Activated naive CD8-positive, alpha-beta T cell treated with anti-CD3 and anti-CD28 coated beads, Interleukin-2, amount 50 U/mL, for 24 hours (primary cell): ENCODE data around the gene MCRIP2.
"Not testable (repeated sequence)": the region's sequence is repeated elsewhere in the genome, so short reads cannot be mapped to it uniquely, and the experiment has no call there.

Source experiments
- ATAC-seq: fragments of 150-1000 bp; cut with Tn5 transposase; one replicate; pipeline ENCODE4 v1.10.0; 2021
- DNase-seq: peaks from one replicate; pipeline ENCODE4 v3.0.0; 2021
- H3K27ac Mint-ChIP-seq: one replicate; pipeline ENCODE4 v1.8.0; 2021; ENCODE audit warnings: mild to moderate bottlenecking, mixed read lengths
- H3K27me3 Mint-ChIP-seq: one replicate; pipeline ENCODE4 v1.8.0; 2021; ENCODE audit warnings: mixed read lengths
- H3K36me3 Mint-ChIP-seq: one replicate; pipeline ENCODE4 v1.8.0; 2021; ENCODE audit warnings: low read depth, mixed read lengths
- H3K4me1 Mint-ChIP-seq: one replicate; pipeline ENCODE4 v1.8.0; 2021; ENCODE audit warnings: mixed read lengths
- H3K4me3 Mint-ChIP-seq: one replicate; pipeline ENCODE4 v1.8.0; 2021; ENCODE audit warnings: mild to moderate bottlenecking, moderate library complexity, mixed read lengths
- H3K9me3 Mint-ChIP-seq: one replicate; pipeline ENCODE4 v1.8.0; 2021; ENCODE audit warnings: mixed read lengths

Gene MCRIP2

DNA sequence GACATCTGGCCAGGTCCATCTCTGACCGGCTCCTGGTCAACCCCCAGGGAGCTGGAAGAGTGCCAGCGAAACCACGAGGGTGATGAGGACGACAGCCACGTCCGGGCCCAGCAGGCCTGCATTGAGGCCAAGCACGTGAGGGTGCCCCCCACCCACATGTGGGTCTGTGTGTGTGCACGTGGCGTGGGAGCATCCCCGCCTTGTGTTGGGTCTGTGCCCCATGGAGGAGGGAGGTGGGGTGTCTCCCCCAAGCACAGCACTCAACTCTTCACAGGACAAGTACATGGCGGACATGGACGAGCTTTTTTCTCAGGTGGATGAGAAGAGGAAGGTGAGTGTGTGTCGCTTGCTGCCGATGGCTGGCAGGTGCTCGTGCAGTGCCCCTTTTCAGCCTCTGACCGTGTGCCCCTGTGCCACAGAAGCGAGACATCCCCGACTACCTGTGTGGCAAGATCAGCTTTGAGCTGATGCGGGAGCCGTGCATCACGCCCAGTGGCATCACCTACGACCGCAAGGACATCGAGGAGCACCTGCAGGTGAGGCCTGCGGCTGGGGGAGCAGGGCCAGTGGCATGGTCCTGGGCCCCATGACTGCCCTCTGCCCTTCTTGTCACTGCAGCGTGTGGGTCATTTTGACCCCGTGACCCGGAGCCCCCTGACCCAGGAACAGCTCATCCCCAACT is 40.3 kb downstream of the MCRIP2 start:
- ATAC-seq = no peak
- Mint-ChIP-seq H3K27me3 (peaks cover under 1% of the 10 kb centered on the region), H3K4me1 (peaks cover 34% of the 10 kb centered on the region), H3K9me3 (no peaks in the 10 kb centered on the region), H3K36me3 (peaks cover 18% of the 10 kb centered on the region), H3K4me3 (peak overlapping the region; percentile 82), H3K27ac (peak overlapping the region; percentile 54)
- DNase-seq = no peak

- ATAC-seq = no peak
- peaks cover 20% of the 10 kb centered on the region for H3K36me3 Mint-ChIP-seq
- peaks cover 34% of the 10 kb centered on the region for H3K4me1 Mint-ChIP-seq
Observed at GRCh38 chr16:682493-683395, 41.1 kb downstream of the MCRIP2 start.

DNA sequence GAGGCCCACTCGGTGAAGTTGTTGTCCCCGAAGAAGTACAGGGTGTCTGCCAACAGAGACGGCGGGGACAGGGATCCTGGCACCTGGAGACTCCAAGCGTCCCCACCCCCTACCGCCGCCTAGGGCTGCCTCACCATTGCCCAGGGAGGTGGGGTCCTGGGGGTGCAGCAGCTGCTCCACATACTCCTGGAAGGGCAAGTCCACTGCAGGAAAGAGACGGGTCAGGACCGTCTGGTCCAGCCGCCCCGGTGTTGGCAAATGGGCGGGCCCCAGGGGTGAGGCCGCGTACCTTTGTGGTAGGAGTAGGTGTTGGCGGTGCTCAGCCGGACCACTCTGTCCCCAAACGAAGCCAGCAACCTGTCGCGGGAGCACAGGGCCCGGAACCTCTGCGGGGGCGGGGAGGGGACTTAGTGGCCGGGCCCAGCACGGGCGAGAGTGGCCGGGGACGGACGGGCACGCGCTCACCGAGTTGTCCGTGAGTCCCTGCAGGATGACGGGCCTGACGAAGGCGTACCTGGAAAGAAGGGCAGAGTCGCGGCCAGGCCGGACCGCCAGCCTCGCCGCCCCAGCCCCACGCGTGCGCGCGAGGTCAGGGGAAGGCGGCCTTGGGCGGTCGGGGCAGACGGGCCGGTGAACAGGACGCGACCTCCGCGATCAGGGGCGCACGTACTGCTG is 41.9 kb downstream of the MCRIP2 start:
- H3K9me3 Mint-ChIP-seq = no peaks in the 10 kb centered on the region
- peaks cover 20% of the 10 kb centered on the region for H3K36me3 Mint-ChIP-seq
- DNase-seq = peak; percentile 31

More at GRCh38 chr16:682493-683395, 41.1 kb downstream of the MCRIP2 start:
- no peaks in the 10 kb centered on the region for H3K27me3 Mint-ChIP-seq
- H3K27ac Mint-ChIP-seq = peak overlapping the region; percentile 54
- no peaks in the 10 kb centered on the region for H3K9me3 Mint-ChIP-seq
- DNase-seq = no peak
- H3K4me3 Mint-ChIP-seq = peak overlapping the region; percentile 82

DNA sequence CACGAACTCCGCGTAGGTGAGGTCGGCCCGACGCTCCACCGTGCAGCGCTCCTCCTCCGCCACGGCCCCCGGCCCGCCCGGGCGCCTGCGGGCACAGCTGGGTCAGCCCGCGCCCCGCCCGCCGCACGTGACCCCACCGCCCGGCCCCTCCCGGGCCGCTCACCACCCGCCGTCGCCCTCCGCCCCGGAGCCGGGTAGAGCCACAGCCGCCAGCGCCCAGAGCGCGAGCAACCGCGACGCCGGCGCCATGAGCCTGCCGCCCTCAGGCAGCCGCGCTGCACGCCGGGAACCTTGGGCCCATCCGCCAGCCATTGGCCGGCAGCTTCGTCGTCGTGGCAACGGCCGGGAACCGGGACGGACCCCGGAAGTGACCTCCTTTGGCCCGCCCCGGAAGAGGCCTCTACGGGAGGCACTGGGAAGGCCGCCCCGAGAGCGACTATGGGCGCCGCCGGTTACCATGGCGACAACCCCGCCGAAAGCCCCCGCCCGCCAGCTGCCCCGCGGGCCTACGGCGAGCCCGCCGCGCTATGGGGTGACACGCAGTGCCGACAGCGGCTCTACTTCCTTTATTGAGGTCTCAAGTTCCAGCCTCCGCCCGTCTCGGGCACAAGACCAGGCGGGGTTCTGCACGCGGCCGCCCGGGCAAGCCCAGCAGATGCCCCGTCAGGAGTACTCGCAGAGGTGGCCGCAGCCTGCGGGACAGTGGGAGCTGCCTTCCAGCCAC is 42.6 kb downstream of the MCRIP2 start, which contains the start of gene JMJD8:
TSS of gene JMJD8 (minus strand) at position 264 of the 724 bp plus-strand sequence. CDS start at position 249, 15 bp downstream.
- Mint-ChIP-seq H3K4me1 (peaks cover 41% of the 10 kb centered on the region), H3K27me3 (no peaks in the 10 kb centered on the region), H3K27ac (peak within 1 kb of the TSS; percentile 54), H3K4me3 (peak within 1 kb of the TSS; percentile 82), H3K36me3 (peaks cover 20% of the 10 kb centered on the region), H3K9me3 (no peaks in the 10 kb centered on the region)
- DNase-seq (peak; percentile 99), ATAC-seq (peak; percentile 83)

More for the DNA sequence above, 41.9 kb downstream of the MCRIP2 start:
- Mint-ChIP-seq H3K4me3 (peak overlapping the region; percentile 82), H3K27me3 (no peaks in the 10 kb centered on the region), H3K27ac (peak overlapping the region; percentile 54), H3K4me1 (peaks cover 36% of the 10 kb centered on the region)
- no peak for ATAC-seq

DNA sequence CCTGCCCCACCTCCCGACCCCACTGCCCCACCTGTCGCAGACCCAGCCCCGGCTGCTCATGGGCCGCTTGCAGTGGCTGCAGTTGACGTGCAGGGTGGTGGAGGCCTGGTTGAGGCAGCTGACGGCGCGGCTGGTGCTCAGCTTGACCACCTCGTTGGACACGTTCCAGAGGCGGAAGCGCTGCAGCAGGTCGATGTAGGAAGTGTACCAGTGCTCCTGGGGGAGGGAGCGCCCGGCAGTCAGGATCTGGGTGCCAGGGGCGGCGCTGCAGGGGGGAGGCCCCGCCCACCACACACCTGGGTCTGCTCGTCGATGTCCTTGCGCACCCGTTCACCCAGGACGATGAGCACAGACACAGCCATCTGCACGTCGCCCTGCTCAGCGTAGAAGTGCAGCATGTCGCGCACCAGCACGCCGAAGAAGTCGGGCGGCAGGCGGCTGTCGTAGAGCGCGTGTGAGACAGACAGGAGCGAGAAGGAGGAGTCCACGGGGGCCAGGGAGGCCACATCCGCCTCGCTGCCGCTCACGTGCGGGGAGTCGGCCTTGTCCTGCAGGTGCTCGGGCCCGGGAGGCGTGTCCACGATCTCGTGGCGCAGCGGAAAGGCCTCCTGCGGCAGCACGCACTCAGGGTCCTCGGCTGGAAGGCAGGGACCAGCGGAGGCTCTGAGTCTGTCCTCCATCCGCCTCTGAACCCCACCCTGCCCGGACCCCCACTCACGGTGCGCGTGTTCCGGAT is 43.5 kb downstream of the MCRIP2 start:
- Mint-ChIP-seq H3K36me3 (peaks cover 20% of the 10 kb centered on the region), H3K4me1 (peaks cover 41% of the 10 kb centered on the region), H3K9me3 (no peaks in the 10 kb centered on the region), H3K27me3 (no peaks in the 10 kb centered on the region), H3K27ac (no peak overlapping the region), H3K4me3 (no peak overlapping the region)
- DNase-seq (no peak), ATAC-seq (no peak)

DNA sequence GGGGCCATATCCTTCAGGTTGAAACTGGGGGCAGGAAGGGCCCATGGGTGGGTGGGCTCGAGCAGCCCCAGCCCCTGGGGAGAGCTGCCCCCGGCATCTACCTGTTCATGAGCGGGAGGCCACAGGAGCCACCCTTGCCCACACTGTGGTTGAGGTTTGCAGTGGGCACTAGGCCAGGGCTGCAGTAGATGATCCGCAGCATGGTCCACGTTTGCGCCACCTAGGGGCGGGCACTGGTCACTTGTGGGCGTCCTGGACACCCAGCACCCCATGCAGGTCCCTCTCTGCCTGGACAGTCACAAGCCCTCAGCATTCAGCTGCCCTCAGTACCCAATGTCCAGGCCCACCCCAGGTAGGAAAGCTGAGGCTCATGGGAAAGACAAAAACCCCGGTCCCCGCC is 44.3 kb downstream of the MCRIP2 start:
- Mint-ChIP-seq H3K4me1 (peaks cover 42% of the 10 kb centered on the region), H3K27ac (peak overlapping the region; percentile 11), H3K4me3 (no peak overlapping the region), H3K27me3 (no peaks in the 10 kb centered on the region), H3K9me3 (no peaks in the 10 kb centered on the region), H3K36me3 (peaks cover 19% of the 10 kb centered on the region)
- ATAC-seq = no peak
- DNase-seq = peak; percentile 46

- H3K27ac Mint-ChIP-seq = no peak overlapping the region
- no peaks in the 10 kb centered on the region for H3K9me3 Mint-ChIP-seq
- no peaks in the 10 kb centered on the region for H3K27me3 Mint-ChIP-seq
- H3K4me1 Mint-ChIP-seq = peaks cover 35% of the 10 kb centered on the region
- no peak overlapping the region for H3K4me3 Mint-ChIP-seq
- peaks cover 14% of the 10 kb centered on the region for H3K36me3 Mint-ChIP-seq
- ATAC-seq (no peak), DNase-seq (no peak)
Observed at GRCh38 chr16:686459-687260, 45.0 kb downstream of the MCRIP2 start.

DNA sequence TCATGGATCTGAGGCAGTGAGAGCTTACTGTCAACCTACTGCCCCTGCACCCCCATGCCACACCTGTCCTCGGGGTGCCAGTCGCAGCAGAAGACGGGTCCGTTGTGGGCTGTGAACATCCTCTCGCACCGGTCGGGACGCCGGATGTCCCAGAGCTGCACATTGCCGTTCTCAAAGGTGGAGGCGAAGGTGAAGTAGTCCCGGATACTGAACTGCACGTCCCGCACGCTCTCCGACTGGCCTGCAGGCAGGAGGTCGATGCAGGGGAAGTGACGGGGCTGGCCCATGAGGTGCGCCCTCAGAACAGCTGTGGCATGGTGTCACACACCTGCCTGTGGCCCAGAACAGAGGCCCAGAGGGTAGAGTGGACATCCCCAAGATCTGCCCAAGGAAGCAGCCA is 45.9 kb downstream of the MCRIP2 start:
- ATAC-seq (no peak), DNase-seq (no peak)
- Mint-ChIP-seq H3K9me3 (no peaks in the 10 kb centered on the region), H3K27me3 (no peaks in the 10 kb centered on the region), H3K27ac (no peak overlapping the region), H3K4me3 (no peak overlapping the region), H3K4me1 (peaks cover 27% of the 10 kb centered on the region), H3K36me3 (peaks cover 7% of the 10 kb centered on the region)

DNA sequence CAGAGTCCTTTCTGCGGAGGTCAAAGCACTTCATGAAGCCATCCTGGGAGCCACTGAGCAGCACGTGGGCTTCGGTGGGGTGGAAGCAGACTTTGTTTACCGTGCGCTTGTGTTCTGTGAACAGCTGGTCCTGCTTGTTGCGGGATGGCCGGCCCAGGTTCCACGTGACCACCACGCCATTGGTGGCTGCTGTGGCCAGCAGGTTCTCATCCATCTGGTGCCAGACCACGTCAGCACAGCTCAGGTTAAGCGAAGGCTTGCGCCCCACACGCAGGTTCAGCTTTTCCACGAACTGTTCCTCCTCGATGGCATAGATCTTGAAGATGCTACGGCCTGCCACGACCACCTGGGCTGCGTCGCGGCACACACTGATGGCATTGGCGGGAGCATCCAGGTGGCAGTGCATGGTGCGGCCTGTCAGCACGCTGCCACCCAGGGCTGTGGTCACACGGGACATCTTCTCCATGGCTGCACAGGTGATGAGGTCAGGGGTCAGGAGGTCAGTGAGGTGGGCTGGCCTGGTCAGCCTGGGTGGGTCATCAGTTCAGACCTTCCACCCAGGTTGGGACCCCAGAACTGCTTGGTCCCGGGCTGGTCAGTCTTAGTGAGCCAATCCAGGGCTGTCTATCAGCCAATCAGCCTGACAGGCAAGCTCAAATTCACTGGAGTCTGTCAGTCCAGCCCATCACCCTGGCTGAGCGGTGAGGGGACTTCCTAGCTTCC is 47.7 kb downstream of the MCRIP2 start:
- no peak for ATAC-seq
- Mint-ChIP-seq H3K27ac (peak overlapping the region; percentile 81), H3K9me3 (no peaks in the 10 kb centered on the region), H3K36me3 (peaks cover 3% of the 10 kb centered on the region), H3K27me3 (peaks cover 3% of the 10 kb centered on the region), H3K4me1 (peaks cover 19% of the 10 kb centered on the region), H3K4me3 (peak overlapping the region; percentile 86)
- DNase-seq = no peak

GRCh38 chr16:691242-691641 is 49.6 kb downstream of the MCRIP2 start:
- Mint-ChIP-seq H3K4me1 (peaks cover 23% of the 10 kb centered on the region), H3K4me3 (peak overlapping the region; percentile 36)
- H3K9me3 Mint-ChIP-seq, ATAC-seq, H3K36me3 Mint-ChIP-seq, DNase-seq, H3K27ac Mint-ChIP-seq, H3K27me3 Mint-ChIP-seq: not testable (repeated sequence)

DNA sequence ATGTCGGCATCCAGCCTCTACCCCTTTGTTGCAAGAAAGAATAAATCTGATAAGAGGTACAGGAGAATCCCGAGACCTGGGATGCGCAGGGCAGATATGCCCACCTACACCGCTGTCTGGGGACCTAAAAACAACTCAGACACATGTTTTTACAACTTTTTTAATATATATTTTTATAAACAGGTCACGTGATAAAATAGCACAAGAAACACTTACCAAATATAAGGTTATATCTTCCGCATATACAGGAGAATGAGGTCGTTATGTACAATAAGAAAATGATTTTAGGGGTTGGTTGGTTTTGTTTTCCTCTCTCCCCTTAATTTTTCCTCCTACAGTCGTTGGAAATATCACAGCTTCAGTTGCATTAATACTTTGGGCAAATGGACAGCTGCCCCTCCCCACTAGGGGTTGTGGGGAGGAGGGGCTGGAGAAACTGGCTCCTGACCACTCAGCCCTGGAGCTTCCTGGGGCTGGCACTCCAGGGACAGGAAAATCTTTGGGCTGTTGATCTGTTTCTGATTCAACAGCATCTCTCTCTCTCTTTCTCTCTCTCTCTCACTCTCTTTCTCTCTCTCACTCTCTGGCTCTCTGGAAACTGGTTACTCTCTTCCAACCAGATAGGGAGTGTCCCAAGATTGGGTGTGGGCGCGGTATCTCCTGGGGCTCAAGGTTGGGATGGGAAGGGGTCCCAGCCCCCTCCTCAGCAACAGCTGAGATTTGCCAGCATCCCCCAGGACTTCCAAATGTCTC is 50.9 kb downstream of the MCRIP2 start:
- ATAC-seq = no peak
- no peak for DNase-seq
- H3K27me3 Mint-ChIP-seq = peaks cover 6% of the 10 kb centered on the region
- H3K4me3 Mint-ChIP-seq = no peak overlapping the region
- peaks cover 23% of the 10 kb centered on the region for H3K4me1 Mint-ChIP-seq
- H3K36me3 Mint-ChIP-seq = no peaks in the 10 kb centered on the region
- H3K27ac Mint-ChIP-seq = no peak overlapping the region
- no peaks in the 10 kb centered on the region for H3K9me3 Mint-ChIP-seq

DNA sequence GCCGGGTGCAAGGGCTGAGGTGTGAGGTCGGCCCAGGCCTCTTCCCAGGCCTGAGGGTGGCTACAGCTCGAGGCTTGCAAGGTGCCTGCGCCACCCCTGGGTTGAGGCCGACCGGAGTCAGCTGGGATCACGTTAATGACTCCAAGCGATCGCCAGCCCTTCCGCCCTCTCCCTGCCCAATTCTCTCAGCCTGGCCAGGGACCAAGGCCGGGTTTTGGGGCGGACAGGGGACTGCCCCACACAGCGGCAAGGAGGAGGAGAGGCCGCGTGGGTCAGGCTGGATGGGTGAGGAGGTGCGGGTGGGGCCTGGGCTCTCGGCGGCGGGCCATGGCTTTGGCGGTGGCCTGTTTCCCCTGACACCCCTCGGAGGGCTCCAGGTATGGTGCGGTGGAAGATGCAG is 51.7 kb downstream of the MCRIP2 start:
- H3K27me3 Mint-ChIP-seq = peaks cover 6% of the 10 kb centered on the region
- H3K27ac Mint-ChIP-seq = no peak overlapping the region
- DNase-seq (no peak), ATAC-seq (no peak)
- no peaks in the 10 kb centered on the region for H3K9me3 Mint-ChIP-seq
- H3K4me1 Mint-ChIP-seq = peaks cover 22% of the 10 kb centered on the region
- no peaks in the 10 kb centered on the region for H3K36me3 Mint-ChIP-seq
- no peak overlapping the region for H3K4me3 Mint-ChIP-seq
